H4 (cell line): Measurements from ENCODE around the gene BPIFB1. TPM values are rescaled to one million over a fixed set of nuclear protein-coding genes. Genes with fewer than 3 reads are reported as not detected.

ENCODE experiments used
- DNase-seq: peaks from one replicate; pipeline ENCODE4 v3.0.0-alpha.2; 2015; ENCODE audit warnings: low spot score
- total RNA-seq: library from RNA; depleted of rRNA; stranded (reverse); fragments of >200 nt; shearing (Covaris generic); gene quantifications from 2 replicates; pipeline ENCODE4 v1.2.3, GENCODE V29; 2014; rRNA removed

The BPIFB1 gene, protein sequence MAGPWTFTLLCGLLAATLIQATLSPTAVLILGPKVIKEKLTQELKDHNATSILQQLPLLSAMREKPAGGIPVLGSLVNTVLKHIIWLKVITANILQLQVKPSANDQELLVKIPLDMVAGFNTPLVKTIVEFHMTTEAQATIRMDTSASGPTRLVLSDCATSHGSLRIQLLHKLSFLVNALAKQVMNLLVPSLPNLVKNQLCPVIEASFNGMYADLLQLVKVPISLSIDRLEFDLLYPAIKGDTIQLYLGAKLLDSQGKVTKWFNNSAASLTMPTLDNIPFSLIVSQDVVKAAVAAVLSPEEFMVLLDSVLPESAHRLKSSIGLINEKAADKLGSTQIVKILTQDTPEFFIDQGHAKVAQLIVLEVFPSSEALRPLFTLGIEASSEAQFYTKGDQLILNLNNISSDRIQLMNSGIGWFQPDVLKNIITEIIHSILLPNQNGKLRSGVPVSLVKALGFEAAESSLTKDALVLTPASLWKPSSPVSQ
- total RNA-seq: 0.56 and 0.76 TPM in 2 replicates

DNA sequence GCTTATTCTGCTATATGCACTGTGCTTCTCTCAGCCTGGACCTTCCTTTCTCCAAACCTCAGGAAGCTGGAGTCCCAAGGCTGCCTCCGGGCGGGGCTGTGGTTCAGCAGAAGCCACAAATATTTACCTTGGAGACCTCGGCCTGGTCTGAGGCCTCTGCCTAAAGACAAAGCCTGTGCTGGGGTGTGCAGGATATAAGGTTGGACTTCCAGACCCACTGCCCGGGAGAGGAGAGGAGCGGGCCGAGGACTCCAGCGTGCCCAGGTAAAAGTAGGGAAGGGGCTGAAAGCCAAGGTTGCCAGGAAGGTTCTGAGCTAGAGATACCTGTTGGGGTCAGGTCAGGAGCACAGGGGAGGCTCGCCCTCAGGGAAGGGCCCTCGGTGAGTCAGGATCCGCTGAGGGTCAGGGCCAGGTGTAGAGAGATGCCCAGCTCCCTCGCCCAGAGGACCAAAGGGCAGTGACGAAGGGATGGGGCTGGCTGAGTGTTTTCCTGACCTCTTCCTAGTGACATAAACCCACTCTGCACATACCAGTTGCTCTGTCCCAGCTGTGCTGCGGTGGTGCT lies at the start of gene BPIFB1:
Gene BPIFB1 (plus strand): TSS at position 224 of the 565 bp plus-strand sequence. CDS start 2,860 bp downstream, outside the sequence.
- DNase-seq: no peak

- no peak for DNase-seq
Observed at GRCh38 chr20:33234050-33234449, 49.0 kb upstream of the BPIFB1 start.

DNA sequence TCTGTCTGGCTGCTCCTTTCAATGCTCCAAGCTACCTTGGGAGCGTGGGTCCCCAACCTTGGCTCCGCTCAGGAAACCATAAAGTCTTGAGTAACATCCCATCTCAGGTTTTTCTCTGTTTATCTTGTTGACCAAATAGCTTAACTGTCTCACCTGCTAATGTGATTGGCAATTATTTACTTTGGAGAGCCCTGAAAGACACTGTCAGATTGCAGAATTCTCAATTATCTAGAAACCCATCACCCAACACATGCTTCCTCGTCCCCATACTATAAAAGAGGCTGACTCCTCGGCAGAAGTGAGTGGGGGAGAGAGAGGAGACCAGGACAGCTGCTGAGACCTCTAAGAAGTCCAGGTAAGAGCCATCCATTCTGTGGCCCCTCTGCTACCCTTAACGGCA lies 47.3 kb upstream of the BPIFB1 start, which contains the start of gene BPIFA1:
Gene BPIFA1 (plus strand): TSS at position 301 of the 400 bp plus-strand sequence. CDS start 1,716 bp downstream, outside the sequence.
- no peak for DNase-seq

- no peak for DNase-seq
Observed at GRCh38 chr20:33236351-33236750, 46.7 kb upstream of the BPIFB1 start.

DNA sequence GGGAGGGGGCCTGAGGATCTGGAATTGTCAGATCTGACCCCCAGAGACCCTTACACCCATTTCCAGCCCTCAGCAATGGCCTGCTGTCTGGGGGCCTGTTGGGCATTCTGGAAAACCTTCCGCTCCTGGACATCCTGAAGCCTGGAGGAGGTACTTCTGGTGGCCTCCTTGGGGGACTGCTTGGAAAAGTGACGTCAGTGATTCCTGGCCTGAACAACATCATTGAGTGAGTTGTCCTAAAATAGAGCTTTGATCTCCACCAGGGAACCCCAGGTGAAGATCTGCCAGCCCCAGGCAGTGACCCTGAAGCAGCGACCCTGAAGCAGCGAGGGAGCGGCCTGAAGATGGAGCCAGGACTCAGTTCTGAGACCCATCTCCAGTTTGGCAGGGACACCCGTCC lies 45.0 kb upstream of the BPIFB1 start:
- DNase-seq: no peak

GRCh38 chr20:33239418-33239817 lies 43.6 kb upstream of the BPIFB1 start:
- DNase-seq: no peak

DNA sequence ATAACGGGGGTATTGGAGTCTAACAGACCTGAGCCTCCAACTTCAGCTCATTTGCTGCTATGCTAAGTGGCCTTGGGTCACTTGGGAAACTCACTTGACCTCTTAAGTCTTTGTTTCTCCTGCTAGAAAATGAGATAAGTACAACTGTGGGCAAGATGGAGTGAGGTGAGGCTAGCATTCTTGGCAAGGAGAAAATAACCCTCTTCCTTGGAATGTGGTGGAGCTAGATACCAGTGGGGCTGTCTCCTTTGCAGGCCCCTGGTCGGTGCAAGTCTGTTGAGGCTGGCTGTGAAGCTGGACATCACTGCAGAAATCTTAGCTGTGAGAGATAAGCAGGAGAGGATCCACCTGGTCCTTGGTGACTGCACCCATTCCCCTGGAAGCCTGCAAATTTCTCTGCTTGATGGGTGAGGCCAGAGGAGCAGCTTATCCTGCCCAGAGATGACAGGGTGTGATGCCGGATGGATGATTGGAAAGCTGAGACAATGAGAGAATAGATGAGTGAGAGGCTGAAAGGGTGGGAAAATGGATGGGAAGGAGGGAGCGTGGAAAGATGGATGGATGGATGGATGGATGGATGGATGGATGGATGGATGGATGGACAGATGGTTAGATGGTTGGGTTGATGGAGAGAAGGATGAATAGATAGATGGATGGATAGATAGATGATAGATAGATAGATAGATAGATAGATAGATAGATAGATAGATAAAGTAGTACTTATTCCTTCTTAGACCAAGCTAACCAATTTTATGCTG lies 42.9 kb upstream of the BPIFB1 start:
- no peak for DNase-seq

DNA sequence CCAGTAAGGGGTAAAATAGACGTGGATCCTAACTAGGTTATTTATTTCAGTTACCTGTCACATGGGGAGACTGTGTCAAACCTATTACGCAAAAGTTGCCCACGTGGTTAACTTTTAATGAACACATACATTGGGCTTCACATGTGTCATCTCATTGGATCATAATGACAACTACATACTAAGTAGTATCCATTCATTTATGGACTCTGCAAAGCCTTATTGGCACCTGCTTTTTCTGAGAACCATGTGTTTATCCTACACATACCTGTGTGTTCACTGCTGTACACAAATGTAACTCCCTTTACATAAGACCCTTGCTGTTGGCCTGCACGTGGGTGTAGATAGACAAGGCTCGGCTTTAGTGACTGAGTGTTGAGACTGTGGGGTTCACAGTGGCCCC lies 42.1 kb upstream of the BPIFB1 start:
- DNase-seq: no peak

DNA sequence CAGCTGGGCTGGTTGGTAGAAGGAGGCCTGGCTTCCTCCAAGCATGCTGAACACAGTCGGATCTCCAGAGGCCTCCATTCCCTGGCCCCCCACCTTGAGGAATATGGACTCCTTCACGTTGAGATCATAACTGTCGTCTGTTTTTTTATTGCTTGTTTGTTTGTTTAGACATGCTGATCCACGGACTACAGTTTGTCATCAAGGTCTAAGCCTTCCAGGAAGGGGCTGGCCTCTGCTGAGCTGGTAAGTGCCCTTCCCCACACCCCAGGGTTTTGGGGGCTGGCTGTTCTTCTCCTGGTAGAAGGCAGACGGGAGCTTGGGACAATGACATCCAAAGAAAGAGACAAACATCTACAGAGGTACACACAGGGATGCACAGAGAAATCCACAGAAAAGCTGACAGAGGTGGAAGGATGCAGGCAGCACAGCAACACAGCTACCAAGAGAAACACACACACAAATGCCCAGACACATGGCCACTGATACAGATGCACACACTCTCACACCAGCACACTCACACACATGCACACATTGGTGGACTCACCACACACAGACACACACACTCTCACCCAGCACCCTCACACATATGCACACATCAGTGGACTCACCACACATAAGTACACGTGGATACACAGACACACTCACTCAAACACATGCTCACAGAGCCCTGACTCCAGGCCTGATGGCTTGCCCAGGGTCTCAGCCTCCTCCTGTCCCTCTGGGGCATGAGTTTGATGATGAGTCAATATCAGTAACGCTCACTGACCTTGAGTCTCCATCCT lies 40.5 kb upstream of the BPIFB1 start:
- no peak for DNase-seq

- no peak for DNase-seq
Observed at GRCh38 chr20:33246077-33246476, 36.9 kb upstream of the BPIFB1 start.

DNA sequence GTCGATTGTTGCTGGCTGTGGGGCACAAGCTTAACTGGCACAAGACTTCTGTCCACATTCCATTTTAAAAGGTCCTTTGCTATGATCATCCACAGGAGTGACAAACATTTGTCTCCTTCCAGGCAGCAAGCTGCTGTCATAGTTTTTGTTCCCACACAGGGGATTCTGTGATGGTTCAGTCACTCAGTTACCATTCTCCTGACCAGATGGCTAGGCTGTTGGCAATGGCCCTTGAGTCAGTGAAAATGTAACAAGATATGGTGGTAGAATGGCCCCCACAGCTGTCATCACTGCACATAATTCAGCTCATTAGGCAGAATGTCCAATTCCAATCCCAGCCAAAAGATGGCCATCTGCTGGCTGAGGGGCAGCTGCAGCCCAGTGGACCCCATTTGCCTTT lies 33.6 kb upstream of the BPIFB1 start:
- no peak for DNase-seq

DNA sequence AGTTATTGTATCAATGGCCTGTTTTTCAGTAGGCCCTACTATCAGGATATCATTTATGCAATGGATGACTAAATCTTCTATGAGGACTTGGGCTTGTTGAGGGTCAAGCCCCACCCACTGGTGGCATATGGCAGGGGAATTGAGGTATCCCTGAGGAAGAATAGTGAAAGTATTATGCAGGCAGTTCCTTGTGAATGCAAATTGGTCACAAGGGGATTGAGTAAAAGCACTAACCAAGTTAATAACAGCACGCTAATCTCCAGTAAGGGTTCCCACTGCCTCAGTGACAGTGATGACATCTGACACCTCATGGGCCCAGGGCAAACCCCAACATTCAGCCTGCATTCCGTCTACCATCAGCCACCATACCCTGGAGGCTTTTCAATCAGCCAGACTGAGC lies 32.3 kb upstream of the BPIFB1 start:
- no peak for DNase-seq

DNA sequence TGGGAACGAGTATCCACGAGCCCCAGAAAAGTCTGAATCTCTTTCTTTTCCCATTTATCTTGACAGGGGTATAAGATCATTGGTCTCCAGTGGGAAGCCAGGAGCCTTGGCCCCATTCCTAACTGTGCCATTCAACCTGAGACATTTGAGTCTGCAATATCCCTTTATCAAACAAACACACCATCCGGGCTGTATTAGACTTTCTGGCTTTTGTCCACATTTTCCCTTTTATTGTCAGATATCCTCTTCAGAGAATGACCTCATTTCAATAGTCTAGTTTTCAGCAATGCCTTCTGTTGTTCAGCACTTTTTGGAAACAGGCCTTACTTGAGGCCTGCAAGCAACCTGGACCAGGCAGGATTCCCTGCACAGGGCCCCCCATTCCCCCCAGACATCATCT lies 31.5 kb upstream of the BPIFB1 start:
- DNase-seq: no peak

DNA sequence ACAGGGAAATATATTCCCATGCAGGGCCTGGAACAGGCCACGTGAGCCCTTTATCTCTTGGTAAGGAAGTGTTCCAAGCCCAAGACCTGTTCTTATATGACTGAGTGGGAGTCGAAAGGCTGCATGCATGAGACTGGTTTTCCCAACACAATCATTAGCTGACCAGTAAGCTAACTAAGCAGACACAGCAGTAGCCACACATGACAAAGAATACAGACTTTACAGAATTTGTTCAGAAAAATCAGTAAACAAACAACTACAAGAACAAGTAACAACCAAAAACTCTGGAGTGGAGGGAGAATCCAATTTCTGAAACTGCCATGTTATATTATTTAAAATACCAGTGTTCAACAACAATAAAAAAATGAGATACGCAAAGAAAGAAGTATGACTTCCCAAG lies 30.6 kb upstream of the BPIFB1 start:
- DNase-seq: no peak

DNA sequence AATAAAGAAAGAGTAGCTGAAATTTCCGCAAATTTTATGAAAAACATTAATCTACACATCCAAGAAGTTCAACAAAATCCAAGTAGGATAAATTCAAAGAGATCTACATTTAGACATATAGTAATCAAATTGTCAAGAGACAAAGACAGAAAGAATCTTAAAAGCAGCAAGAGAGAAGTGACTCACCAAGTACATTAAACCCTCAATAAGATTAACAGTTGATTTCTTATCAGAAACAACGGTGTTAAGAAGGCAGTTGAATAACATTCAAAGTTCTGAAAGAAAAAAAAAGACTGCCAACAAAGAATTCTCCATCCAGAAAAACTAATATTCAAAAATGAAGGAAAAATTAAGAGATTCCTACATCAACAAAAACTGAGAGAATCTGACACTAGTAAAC lies 28.0 kb upstream of the BPIFB1 start:
- DNase-seq: no peak

DNA sequence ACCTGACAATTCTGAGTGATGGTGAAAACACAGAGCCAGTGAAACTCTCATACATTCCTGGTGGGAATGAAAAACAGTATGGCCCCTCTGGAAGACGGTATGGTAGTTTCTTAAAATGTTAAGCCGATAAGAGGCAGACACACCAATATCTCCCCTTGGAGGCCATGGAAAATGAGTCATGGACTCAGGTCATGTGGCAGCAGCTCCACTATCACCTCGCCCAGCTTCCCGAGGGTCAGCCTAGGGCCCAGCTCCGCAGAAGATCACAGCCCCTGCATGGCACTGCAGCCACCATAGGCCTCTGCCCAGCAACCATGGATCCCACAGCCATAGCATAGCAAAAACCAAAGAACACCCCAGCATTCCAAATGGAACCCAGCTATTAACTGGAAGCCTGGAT lies 25.8 kb upstream of the BPIFB1 start:
- DNase-seq: no peak

- DNase-seq: no peak
Observed at GRCh38 chr20:33259371-33259770, 23.6 kb upstream of the BPIFB1 start.

DNA sequence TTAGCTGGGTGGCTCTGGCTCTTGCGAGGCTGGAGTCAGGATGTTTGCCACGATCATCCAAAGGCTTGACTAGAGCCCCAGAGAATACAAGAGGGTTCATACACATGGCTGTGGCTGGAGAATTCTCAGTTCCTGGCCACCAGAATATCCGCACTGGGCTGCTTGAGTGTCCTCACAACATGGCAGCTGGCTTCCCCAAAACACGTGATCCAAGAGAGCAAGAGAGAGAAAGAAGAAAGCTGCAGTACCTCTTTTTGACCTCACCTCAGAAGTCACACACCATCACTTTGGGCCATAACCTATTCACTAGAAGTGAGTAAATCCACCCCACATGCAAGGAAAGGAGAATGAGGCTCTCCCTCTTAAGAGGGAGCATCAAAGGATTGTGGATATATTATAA lies 21.5 kb upstream of the BPIFB1 start:
- DNase-seq: no peak

GRCh38 chr20:33262658-33263065 lies 20.4 kb upstream of the BPIFB1 start:
- peak; percentile 63 for DNase-seq

DNA sequence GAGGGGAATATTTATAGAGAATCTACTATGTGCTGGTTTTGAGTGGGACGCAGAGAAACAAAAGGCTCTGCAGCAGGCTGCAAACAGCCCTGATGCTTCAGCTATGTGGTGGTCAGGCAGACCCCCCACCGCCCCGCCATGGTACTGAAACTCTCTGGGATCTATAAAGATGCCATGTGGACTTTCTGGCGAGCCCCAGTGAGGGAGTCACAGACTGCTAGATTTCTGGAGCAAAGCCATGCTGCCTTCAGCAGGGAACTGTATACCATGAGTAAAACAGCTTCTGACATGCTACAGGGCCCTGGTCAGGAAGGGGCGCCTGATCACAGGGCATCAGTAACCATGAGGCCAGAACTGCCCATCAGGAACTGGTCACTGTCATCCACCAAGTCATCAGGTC lies 19.2 kb upstream of the BPIFB1 start:
- DNase-seq: no peak

DNA sequence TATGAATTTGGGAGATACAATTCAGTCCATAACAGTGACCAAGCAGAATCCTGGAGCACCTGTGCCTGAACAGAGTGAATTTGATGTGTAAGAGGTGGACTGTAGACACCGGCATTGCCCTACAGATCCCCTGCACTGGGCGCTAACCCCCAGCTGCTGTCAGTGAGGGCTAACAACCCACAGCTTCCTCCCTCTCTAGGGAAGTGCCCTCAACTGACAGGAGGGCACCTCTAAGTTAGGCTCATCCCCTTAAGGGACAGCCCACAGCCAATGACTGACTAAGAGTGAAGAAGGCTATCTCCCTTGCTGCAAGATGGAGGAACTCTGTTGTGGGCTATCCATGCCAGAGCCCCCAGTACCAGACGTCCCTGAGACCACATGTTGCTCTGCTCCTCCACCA lies 15.3 kb upstream of the BPIFB1 start:
- DNase-seq: no peak
